ENCODE measurements around the gene TNNI2.

DNA sequence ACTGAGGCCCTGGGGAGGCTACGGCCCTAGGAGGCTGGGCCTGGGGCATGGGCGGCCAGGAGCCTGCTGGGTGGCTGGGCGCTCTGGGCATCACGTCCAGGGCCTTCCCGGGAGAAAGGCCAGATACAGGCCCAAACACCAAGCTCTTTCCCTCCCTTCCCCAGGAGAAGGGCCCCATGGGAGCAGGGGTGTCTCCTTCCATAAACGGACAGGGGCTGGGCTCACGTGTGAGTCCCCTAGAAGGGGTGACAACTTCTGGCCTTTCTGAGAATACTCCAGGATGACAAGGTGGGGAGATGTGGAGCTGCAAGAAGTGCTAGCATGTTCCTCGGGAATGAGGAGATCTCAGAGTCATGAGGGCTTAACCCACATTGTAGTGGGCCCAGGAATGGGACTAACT lies 23.5 kb upstream of the TNNI2 start:
- TF ChIP-seq CTCF (IDR thresholded peaks at IDR 0.05; ENCODE audit: borderline replicate concordance, extremely low read depth, low read length, poor library complexity, severe bottlenecking) (no peak), EZH2 (IDR thresholded peaks at IDR 0.05; ENCODE audit: borderline replicate concordance, low read depth, low read length, severe bottlenecking) (no peak)

Measured in DND-41 (cell line).